C4-2B (cell line): ENCODE measurements around the gene SND1.

Experiments used
- H3K27ac ChIP-seq: fragments of 450-650 bp; 2 replicates; pipeline ENCODE4 v1.5.1; 2017
- ZFX ChIP-seq: fragments of 450-650 bp; IDR thresholded peaks from 2 replicates; pipeline ENCODE4 v1.6.1; 2017
- TF ChIP-seq, protein P1 (sequence below): fragments of 450-650 bp; conservative IDR thresholded peaks from 2 replicates; pipeline ENCODE4 v1.5.1; 2017; ENCODE audit warnings: mild to moderate bottlenecking

The SND1 gene

GRCh38 chr7:127745445-127745844 is 93.5 kb downstream of the SND1 start:
- TF ChIP-seq, protein P1, sequence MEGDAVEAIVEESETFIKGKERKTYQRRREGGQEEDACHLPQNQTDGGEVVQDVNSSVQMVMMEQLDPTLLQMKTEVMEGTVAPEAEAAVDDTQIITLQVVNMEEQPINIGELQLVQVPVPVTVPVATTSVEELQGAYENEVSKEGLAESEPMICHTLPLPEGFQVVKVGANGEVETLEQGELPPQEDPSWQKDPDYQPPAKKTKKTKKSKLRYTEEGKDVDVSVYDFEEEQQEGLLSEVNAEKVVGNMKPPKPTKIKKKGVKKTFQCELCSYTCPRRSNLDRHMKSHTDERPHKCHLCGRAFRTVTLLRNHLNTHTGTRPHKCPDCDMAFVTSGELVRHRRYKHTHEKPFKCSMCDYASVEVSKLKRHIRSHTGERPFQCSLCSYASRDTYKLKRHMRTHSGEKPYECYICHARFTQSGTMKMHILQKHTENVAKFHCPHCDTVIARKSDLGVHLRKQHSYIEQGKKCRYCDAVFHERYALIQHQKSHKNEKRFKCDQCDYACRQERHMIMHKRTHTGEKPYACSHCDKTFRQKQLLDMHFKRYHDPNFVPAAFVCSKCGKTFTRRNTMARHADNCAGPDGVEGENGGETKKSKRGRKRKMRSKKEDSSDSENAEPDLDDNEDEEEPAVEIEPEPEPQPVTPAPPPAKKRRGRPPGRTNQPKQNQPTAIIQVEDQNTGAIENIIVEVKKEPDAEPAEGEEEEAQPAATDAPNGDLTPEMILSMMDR: no peak
- TF ChIP-seq ZFX: no peak

GRCh38 chr7:127751062-127751461 is 99.1 kb downstream of the SND1 start:
- H3K27ac ChIP-seq: no peak overlapping the region
- no peak for TF ChIP-seq ZFX
- TF ChIP-seq, protein P1: no peak

More at GRCh38 chr7:127745445-127745844, 93.5 kb downstream of the SND1 start:
- no peak overlapping the region for H3K27ac ChIP-seq

- H3K27ac ChIP-seq: no peak overlapping the region
- TF ChIP-seq, protein P1: no peak
- TF ChIP-seq ZFX: no peak
These were observed 99.8 kb downstream of the SND1 start for GRCh38 chr7:127751490-127752448.

- TF ChIP-seq, protein P1: no peak
- TF ChIP-seq ZFX: no peak
- no peak overlapping the region for H3K27ac ChIP-seq
These were observed 100.8 kb downstream of the SND1 start for GRCh38 chr7:127752829-127753228.

- no peak overlapping the region for H3K27ac ChIP-seq
- TF ChIP-seq, protein P1: no peak
- TF ChIP-seq ZFX: no peak
These were observed 102.5 kb downstream of the SND1 start for GRCh38 chr7:127754457-127754856.

GRCh38 chr7:127755521-127755920 is 103.5 kb downstream of the SND1 start:
- no peak for TF ChIP-seq ZFX
- TF ChIP-seq, protein P1: no peak
- no peak overlapping the region; the same call in 1 of the 2 replicates for H3K27ac ChIP-seq

- TF ChIP-seq, protein P1: no peak
- no peak for TF ChIP-seq ZFX
- H3K27ac ChIP-seq: no peak overlapping the region
These were observed 104.0 kb downstream of the SND1 start for GRCh38 chr7:127755965-127756364.
